ENCODE results near the gene SCIN.
"Not testable (repeated sequence)": the region's sequence is repeated elsewhere in the genome, so short reads cannot be mapped to it uniquely, and the experiment has no call there.

Gene SCIN

GRCh38 chr7:12570534-12571461 lies at the start of gene SCIN:
Gene SCIN, plus strand, starts transcription at chr7:12570720. Its CDS starts 67 bp downstream, at chr7:12570787.
- H3K4me3 ChIP-seq (ENCODE audit: low read depth, low read length) = peak within 1 kb of the TSS; percentile 56

GRCh38 chr7:12524794-12525386 lies 45.6 kb upstream of the SCIN start:
- TF ChIP-seq CTCF (IDR thresholded peaks at IDR 0.05; ENCODE audit: low read depth, low read length) = peak; percentile 8; the same call in 1 of the 2 replicates
- H3K4me3 ChIP-seq (ENCODE audit: low read depth, low read length) = no peak overlapping the region

More at GRCh38 chr7:12570534-12571461, at the start of gene SCIN:
- no peak for TF ChIP-seq CTCF (IDR thresholded peaks at IDR 0.05; ENCODE audit: low read depth, low read length)

- not testable (repeated sequence) for H3K4me3 ChIP-seq (ENCODE audit: low read depth, low read length)
Measured at GRCh38 chr7:12526693-12527092, 43.8 kb upstream of the SCIN start.

- H3K4me3 ChIP-seq (ENCODE audit: low read depth, low read length) = not testable (repeated sequence)
Measured at GRCh38 chr7:12527670-12528069, 42.9 kb upstream of the SCIN start.

- H3K4me3 ChIP-seq (ENCODE audit: low read depth, low read length) = no peak overlapping the region
- TF ChIP-seq CTCF (IDR thresholded peaks at IDR 0.05; ENCODE audit: low read depth, low read length) = no peak
Measured at GRCh38 chr7:12529971-12530710, 40.4 kb upstream of the SCIN start.

GRCh38 chr7:12531784-12532183 lies 38.7 kb upstream of the SCIN start:
- H3K4me3 ChIP-seq (ENCODE audit: low read depth, low read length) = no peak overlapping the region
- no peak for TF ChIP-seq CTCF (IDR thresholded peaks at IDR 0.05; ENCODE audit: low read depth, low read length)

- H3K4me3 ChIP-seq (ENCODE audit: low read depth, low read length) = no peak overlapping the region
- no peak for TF ChIP-seq CTCF (IDR thresholded peaks at IDR 0.05; ENCODE audit: low read depth, low read length)
Measured at GRCh38 chr7:12534046-12534445, 36.5 kb upstream of the SCIN start.

- TF ChIP-seq CTCF (IDR thresholded peaks at IDR 0.05; ENCODE audit: low read depth, low read length) = no peak
Measured at GRCh38 chr7:12539681-12540080, 30.8 kb upstream of the SCIN start.

More at GRCh38 chr7:12539681-12540080, 30.8 kb upstream of the SCIN start:
- H3K4me3 ChIP-seq (ENCODE audit: low read depth, low read length) = no peak overlapping the region

All from WI38 (cell line).